Stimulated activated naive CD8-positive, alpha-beta T cell treated with anti-CD3 and anti-CD28 coated beads, Interleukin-15, Interleukin-2, amounts not matched to agents 100 ng/mL and 50 ng/mL, for 24 hours (primary cell): ENCODE data around the gene DGCR2.
"Not testable (repeated sequence)": the region's sequence is repeated elsewhere in the genome, so short reads cannot be mapped to it uniquely, and the experiment has no call there.

ENCODE experiments used
- H3K27ac Mint-ChIP-seq: one replicate; pipeline ENCODE4 v1.8.0; 2021; ENCODE audit warnings: mild to moderate bottlenecking, mixed read lengths
- H3K27me3 Mint-ChIP-seq: one replicate; pipeline ENCODE4 v1.8.0; 2021; ENCODE audit warnings: mixed read lengths
- H3K36me3 Mint-ChIP-seq: one replicate; pipeline ENCODE4 v1.8.0; 2021; ENCODE audit warnings: low read depth, mixed read lengths
- H3K4me1 Mint-ChIP-seq: one replicate; pipeline ENCODE4 v1.8.0; 2021; ENCODE audit warnings: low read depth, mixed read lengths
- H3K4me3 Mint-ChIP-seq: one replicate; pipeline ENCODE4 v1.8.0; 2021; ENCODE audit warnings: mild to moderate bottlenecking, mixed read lengths
- H3K9me3 Mint-ChIP-seq: one replicate; pipeline ENCODE4 v1.8.0; 2021; ENCODE audit warnings: mixed read lengths

Gene DGCR2

GRCh38 chr22:19094393-19094997 lies 27.7 kb downstream of the DGCR2 start:
- Mint-ChIP-seq H3K4me1 (peaks cover 7% of the 10 kb centered on the region), H3K4me3 (no peak overlapping the region), H3K9me3 (no peaks in the 10 kb centered on the region)

GRCh38 chr22:19092725-19093124 lies 29.5 kb downstream of the DGCR2 start:
- no peak overlapping the region for H3K4me3 Mint-ChIP-seq
- peaks cover 6% of the 10 kb centered on the region for H3K4me1 Mint-ChIP-seq
- H3K36me3 Mint-ChIP-seq: peaks cover 19% of the 10 kb centered on the region
- no peaks in the 10 kb centered on the region for H3K9me3 Mint-ChIP-seq
- H3K27ac Mint-ChIP-seq: no peak overlapping the region
- H3K27me3 Mint-ChIP-seq: no peaks in the 10 kb centered on the region

More at GRCh38 chr22:19094393-19094997, 27.7 kb downstream of the DGCR2 start:
- H3K36me3 Mint-ChIP-seq: peaks cover 11% of the 10 kb centered on the region
- no peak overlapping the region for H3K27ac Mint-ChIP-seq
- no peaks in the 10 kb centered on the region for H3K27me3 Mint-ChIP-seq

GRCh38 chr22:19090586-19091127 lies 31.6 kb downstream of the DGCR2 start:
- peaks cover 20% of the 10 kb centered on the region for H3K36me3 Mint-ChIP-seq

GRCh38 chr22:19090183-19090582 lies 32.0 kb downstream of the DGCR2 start:
- H3K4me3 Mint-ChIP-seq: no peak overlapping the region
- H3K27ac Mint-ChIP-seq: no peak overlapping the region
- no peaks in the 10 kb centered on the region for H3K9me3 Mint-ChIP-seq
- H3K4me1 Mint-ChIP-seq: peaks cover 14% of the 10 kb centered on the region
- no peaks in the 10 kb centered on the region for H3K27me3 Mint-ChIP-seq
- H3K36me3 Mint-ChIP-seq: peaks cover 24% of the 10 kb centered on the region

More at GRCh38 chr22:19090586-19091127, 31.6 kb downstream of the DGCR2 start:
- no peak overlapping the region for H3K27ac Mint-ChIP-seq
- H3K27me3 Mint-ChIP-seq: no peaks in the 10 kb centered on the region
- no peak overlapping the region for H3K4me3 Mint-ChIP-seq
- H3K4me1 Mint-ChIP-seq: peaks cover 9% of the 10 kb centered on the region
- H3K9me3 Mint-ChIP-seq: no peaks in the 10 kb centered on the region

- Mint-ChIP-seq H3K27ac (no peak overlapping the region), H3K27me3 (no peaks in the 10 kb centered on the region), H3K4me1 (peaks cover 18% of the 10 kb centered on the region), H3K9me3 (no peaks in the 10 kb centered on the region), H3K36me3 (peaks cover 23% of the 10 kb centered on the region), H3K4me3 (no peak overlapping the region)
Observed at GRCh38 chr22:19088866-19089595, 33.2 kb downstream of the DGCR2 start.

- Mint-ChIP-seq H3K4me1 (peaks cover 18% of the 10 kb centered on the region), H3K36me3 (peaks cover 29% of the 10 kb centered on the region), H3K27ac (no peak overlapping the region), H3K9me3 (no peaks in the 10 kb centered on the region), H3K27me3 (no peaks in the 10 kb centered on the region), H3K4me3 (no peak overlapping the region)
Observed at GRCh38 chr22:19086896-19087295, 35.3 kb downstream of the DGCR2 start.

- Mint-ChIP-seq H3K9me3 (no peaks in the 10 kb centered on the region), H3K4me1 (peaks cover 18% of the 10 kb centered on the region), H3K27ac (no peak overlapping the region), H3K36me3 (peaks cover 33% of the 10 kb centered on the region), H3K4me3 (no peak overlapping the region), H3K27me3 (no peaks in the 10 kb centered on the region)
Observed at GRCh38 chr22:19086417-19086816, 35.8 kb downstream of the DGCR2 start.

GRCh38 chr22:19085233-19085718 lies 36.9 kb downstream of the DGCR2 start:
- H3K9me3 Mint-ChIP-seq: no peaks in the 10 kb centered on the region
- H3K4me3 Mint-ChIP-seq: no peak overlapping the region
- no peaks in the 10 kb centered on the region for H3K27me3 Mint-ChIP-seq
- H3K4me1 Mint-ChIP-seq: peaks cover 22% of the 10 kb centered on the region
- peak overlapping the region; percentile 31 for H3K27ac Mint-ChIP-seq
- H3K36me3 Mint-ChIP-seq: peaks cover 41% of the 10 kb centered on the region

GRCh38 chr22:19084586-19084985 lies 37.6 kb downstream of the DGCR2 start:
- H3K4me3 Mint-ChIP-seq, H3K27ac Mint-ChIP-seq, H3K27me3 Mint-ChIP-seq, H3K9me3 Mint-ChIP-seq: not testable (repeated sequence)
- peaks cover 22% of the 10 kb centered on the region for H3K4me1 Mint-ChIP-seq
- peaks cover 41% of the 10 kb centered on the region for H3K36me3 Mint-ChIP-seq

GRCh38 chr22:19084126-19084525 lies 38.1 kb downstream of the DGCR2 start:
- H3K9me3 Mint-ChIP-seq, H3K27ac Mint-ChIP-seq, H3K27me3 Mint-ChIP-seq, H3K4me3 Mint-ChIP-seq: not testable (repeated sequence)
- H3K4me1 Mint-ChIP-seq: peaks cover 22% of the 10 kb centered on the region
- H3K36me3 Mint-ChIP-seq: peaks cover 39% of the 10 kb centered on the region

GRCh38 chr22:19082793-19083192 lies 39.4 kb downstream of the DGCR2 start:
- no peak overlapping the region for H3K4me3 Mint-ChIP-seq
- H3K27ac Mint-ChIP-seq: no peak overlapping the region
- H3K27me3 Mint-ChIP-seq: no peaks in the 10 kb centered on the region
- no peaks in the 10 kb centered on the region for H3K9me3 Mint-ChIP-seq
- peaks cover 41% of the 10 kb centered on the region for H3K36me3 Mint-ChIP-seq
- H3K4me1 Mint-ChIP-seq: peaks cover 19% of the 10 kb centered on the region

- Mint-ChIP-seq H3K36me3 (peaks cover 41% of the 10 kb centered on the region), H3K9me3 (no peaks in the 10 kb centered on the region), H3K27ac (no peak overlapping the region), H3K4me1 (peaks cover 19% of the 10 kb centered on the region), H3K4me3 (no peak overlapping the region), H3K27me3 (no peaks in the 10 kb centered on the region)
Observed at GRCh38 chr22:19082101-19082500, 40.1 kb downstream of the DGCR2 start.

- no peak overlapping the region for H3K27ac Mint-ChIP-seq
- no peaks in the 10 kb centered on the region for H3K27me3 Mint-ChIP-seq
- H3K36me3 Mint-ChIP-seq: peaks cover 36% of the 10 kb centered on the region
Observed at GRCh38 chr22:19081351-19081750, 40.9 kb downstream of the DGCR2 start.

GRCh38 chr22:19080853-19081252 lies 41.4 kb downstream of the DGCR2 start:
- Mint-ChIP-seq H3K27ac (no peak overlapping the region), H3K4me3 (no peak overlapping the region), H3K27me3 (no peaks in the 10 kb centered on the region), H3K4me1 (peaks cover 14% of the 10 kb centered on the region), H3K36me3 (peaks cover 36% of the 10 kb centered on the region), H3K9me3 (no peaks in the 10 kb centered on the region)

More at GRCh38 chr22:19081351-19081750, 40.9 kb downstream of the DGCR2 start:
- H3K4me1 Mint-ChIP-seq: peaks cover 14% of the 10 kb centered on the region
- H3K4me3 Mint-ChIP-seq: no peak overlapping the region
- no peaks in the 10 kb centered on the region for H3K9me3 Mint-ChIP-seq

GRCh38 chr22:19079691-19080090 lies 42.5 kb downstream of the DGCR2 start:
- Mint-ChIP-seq H3K4me1 (peaks cover 3% of the 10 kb centered on the region), H3K9me3 (no peaks in the 10 kb centered on the region), H3K27me3 (no peaks in the 10 kb centered on the region), H3K27ac (no peak overlapping the region), H3K36me3 (peaks cover 30% of the 10 kb centered on the region), H3K4me3 (no peak overlapping the region)
